HUES6 (cell line): ENCODE data around the gene SMIM38.
"Not testable (repeated sequence)": the region's sequence is repeated elsewhere in the genome, so short reads cannot be mapped to it uniquely, and the experiment has no call there.

Source experiments
- H3K27ac ChIP-seq: 2 replicates; pipeline ENCODE4 v1.7.0; 2013; ENCODE audit warnings: low read depth, mild to moderate bottlenecking, low read length, inconsistent platforms
- H3K27me3 ChIP-seq: 2 replicates; pipeline ENCODE4 v1.6.1; 2013; ENCODE audit warnings: low read length; ENCODE audit not compliant: control insufficient read depth, insufficient read depth
- H3K36me3 ChIP-seq: 2 replicates; pipeline ENCODE4 v1.6.1; 2013; ENCODE audit warnings: low read length; ENCODE audit not compliant: control insufficient read depth, insufficient read depth
- H3K4me1 ChIP-seq: 2 replicates; pipeline ENCODE4 v1.6.1; 2013; ENCODE audit warnings: low read length; ENCODE audit not compliant: control insufficient read depth, insufficient read depth
- H3K4me3 ChIP-seq: 2 replicates; pipeline ENCODE4 v1.5.1; 2013; ENCODE audit warnings: low read depth, low read length
- H3K9ac ChIP-seq: one replicate; pipeline ENCODE4 v1.6.1; 2013; ENCODE audit warnings: mild to moderate bottlenecking, low read length
- H3K9me3 ChIP-seq: 2 replicates; pipeline ENCODE4 v1.6.1; 2013; ENCODE audit warnings: low read depth, low read length; ENCODE audit not compliant: control insufficient read depth, insufficient read depth

Gene SMIM38

GRCh38 chr11:69141742-69142141 lies 14.0 kb upstream of the SMIM38 start:
- Histone ChIP-seq H3K9me3 (peaks cover 9% of the 10 kb centered on the region), H3K4me3 (no peak overlapping the region), H3K27me3 (no peaks in the 10 kb centered on the region), H3K9ac (no peak overlapping the region), H3K4me1 (no peaks in the 10 kb centered on the region), H3K27ac (no peak overlapping the region), H3K36me3 (no peaks in the 10 kb centered on the region)

- Histone ChIP-seq H3K4me3 (no peak overlapping the region), H3K4me1 (no peaks in the 10 kb centered on the region), H3K9me3 (peaks cover 17% of the 10 kb centered on the region), H3K27me3 (no peaks in the 10 kb centered on the region), H3K27ac (no peak overlapping the region), H3K36me3 (no peaks in the 10 kb centered on the region), H3K9ac (no peak overlapping the region)
Observed at GRCh38 chr11:69142895-69143294, 12.8 kb upstream of the SMIM38 start.

GRCh38 chr11:69144316-69145049 lies 11.3 kb upstream of the SMIM38 start:
- Histone ChIP-seq H3K36me3 (no peaks in the 10 kb centered on the region), H3K4me3 (no peak overlapping the region)

GRCh38 chr11:69145050-69145380 lies 10.7 kb upstream of the SMIM38 start:
- peaks cover 30% of the 10 kb centered on the region for H3K9me3 ChIP-seq
- no peak overlapping the region for H3K27ac ChIP-seq

More at GRCh38 chr11:69144316-69145049, 11.3 kb upstream of the SMIM38 start:
- Histone ChIP-seq H3K9ac (no peak overlapping the region), H3K27me3 (no peaks in the 10 kb centered on the region), H3K9me3 (peaks cover 27% of the 10 kb centered on the region), H3K4me1 (no peaks in the 10 kb centered on the region), H3K27ac (no peak overlapping the region)

GRCh38 chr11:69148377-69148762 lies 7.4 kb upstream of the SMIM38 start:
- Histone ChIP-seq H3K4me1 (peaks cover 14% of the 10 kb centered on the region), H3K9ac (no peak overlapping the region), H3K27me3 (no peaks in the 10 kb centered on the region)

More at GRCh38 chr11:69145050-69145380, 10.7 kb upstream of the SMIM38 start:
- Histone ChIP-seq H3K36me3 (no peaks in the 10 kb centered on the region), H3K4me1 (no peaks in the 10 kb centered on the region), H3K4me3 (no peak overlapping the region), H3K9ac (no peak overlapping the region), H3K27me3 (no peaks in the 10 kb centered on the region)

GRCh38 chr11:69148806-69149205 lies 6.9 kb upstream of the SMIM38 start:
- H3K27me3 ChIP-seq: no peaks in the 10 kb centered on the region
- no peak overlapping the region for H3K27ac ChIP-seq
- peaks cover 35% of the 10 kb centered on the region for H3K9me3 ChIP-seq

More at GRCh38 chr11:69148377-69148762, 7.4 kb upstream of the SMIM38 start:
- no peaks in the 10 kb centered on the region for H3K36me3 ChIP-seq
- H3K9me3 ChIP-seq: peaks cover 35% of the 10 kb centered on the region
- no peak overlapping the region for H3K4me3 ChIP-seq
- H3K27ac ChIP-seq: no peak overlapping the region

GRCh38 chr11:69149338-69150045 lies 6.2 kb upstream of the SMIM38 start:
- not testable (repeated sequence) for H3K27ac ChIP-seq, H3K36me3 ChIP-seq, H3K4me3 ChIP-seq, H3K27me3 ChIP-seq, H3K9ac ChIP-seq
- Histone ChIP-seq H3K9me3 (peaks cover 35% of the 10 kb centered on the region), H3K4me1 (peaks cover 18% of the 10 kb centered on the region)

More at GRCh38 chr11:69148806-69149205, 6.9 kb upstream of the SMIM38 start:
- H3K4me1 ChIP-seq: peaks cover 18% of the 10 kb centered on the region
- no peak overlapping the region for H3K9ac ChIP-seq
- no peak overlapping the region for H3K4me3 ChIP-seq
- no peaks in the 10 kb centered on the region for H3K36me3 ChIP-seq

GRCh38 chr11:69150175-69150574 lies 5.6 kb upstream of the SMIM38 start:
- H3K9me3 ChIP-seq: peaks cover 35% of the 10 kb centered on the region
- peaks cover 18% of the 10 kb centered on the region for H3K4me1 ChIP-seq
- H3K4me3 ChIP-seq: no peak overlapping the region
- H3K27me3 ChIP-seq: no peaks in the 10 kb centered on the region
- no peak overlapping the region for H3K9ac ChIP-seq
- no peak overlapping the region for H3K27ac ChIP-seq
- no peaks in the 10 kb centered on the region for H3K36me3 ChIP-seq

GRCh38 chr11:69151836-69152235 lies 3.9 kb upstream of the SMIM38 start:
- H3K27ac ChIP-seq: no peak overlapping the region
- peaks cover 18% of the 10 kb centered on the region for H3K4me1 ChIP-seq
- H3K4me3 ChIP-seq: no peak overlapping the region
- peaks cover 25% of the 10 kb centered on the region for H3K9me3 ChIP-seq
- no peaks in the 10 kb centered on the region for H3K36me3 ChIP-seq
- no peaks in the 10 kb centered on the region for H3K27me3 ChIP-seq
- no peak overlapping the region for H3K9ac ChIP-seq

GRCh38 chr11:69152733-69153421 lies 2.9 kb upstream of the SMIM38 start:
- H3K27me3 ChIP-seq: no peaks in the 10 kb centered on the region
- no peaks in the 10 kb centered on the region for H3K36me3 ChIP-seq
- no peak overlapping the region for H3K27ac ChIP-seq
- H3K4me1 ChIP-seq: peaks cover 18% of the 10 kb centered on the region
- H3K9me3 ChIP-seq: peaks cover 18% of the 10 kb centered on the region
- peak overlapping the region; percentile 13 for H3K9ac ChIP-seq
- no peak overlapping the region for H3K4me3 ChIP-seq

- H3K9ac ChIP-seq: no peak overlapping the region
- H3K4me3 ChIP-seq: no peak overlapping the region
Observed at GRCh38 chr11:69153661-69154060, 2.1 kb upstream of the SMIM38 start.

More at GRCh38 chr11:69153661-69154060, 2.1 kb upstream of the SMIM38 start:
- H3K9me3 ChIP-seq: peaks cover 12% of the 10 kb centered on the region
- H3K36me3 ChIP-seq: no peaks in the 10 kb centered on the region
- peaks cover 18% of the 10 kb centered on the region for H3K4me1 ChIP-seq
- H3K27me3 ChIP-seq: no peaks in the 10 kb centered on the region
- no peak overlapping the region for H3K27ac ChIP-seq
